Measurements from ENCODE around the gene SEM1. TPM values are rescaled to one million over a fixed set of nuclear protein-coding genes. Genes with fewer than 3 reads are reported as not detected.

The SEM1 gene
- total RNA-seq, 1 donor from 2014 or later = 73.5 TPM

DNA sequence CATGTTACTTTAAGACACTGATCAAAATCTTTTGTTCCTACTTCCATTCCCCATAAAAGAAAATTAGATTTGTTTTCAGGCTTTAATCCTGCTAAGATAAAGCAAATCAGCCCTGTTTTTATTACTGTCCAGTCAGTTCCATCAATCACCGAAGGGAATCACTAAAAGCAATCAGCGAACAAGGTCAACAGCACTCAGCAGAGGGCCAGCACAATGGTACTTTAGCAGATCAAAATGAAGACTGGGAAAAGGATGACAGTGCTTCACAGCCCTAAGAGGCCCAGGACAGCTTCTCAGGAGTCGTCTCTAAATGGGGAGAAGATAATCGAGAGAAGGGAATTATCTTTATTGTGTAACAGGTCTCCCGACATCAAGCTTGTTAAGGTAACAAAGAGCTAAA is 32.7 kb downstream of the SEM1 start:
- no peak for DNase-seq (ENCODE audit: low spot score in 2 of 2, unreplicated experiment in 2 of 2)
- Mint-ChIP-seq H3K4me1 (peaks cover 10% of the 10 kb centered on the region), H3K27me3 (ENCODE audit: low read depth) (no peaks in the 10 kb centered on the region), H3K4me3 (no peak overlapping the region), H3K9me3 (peaks cover 12% of the 10 kb centered on the region), H3K27ac (no peak overlapping the region), H3K36me3 (peaks cover 14% of the 10 kb centered on the region)
- TF ChIP-seq, protein P1, sequence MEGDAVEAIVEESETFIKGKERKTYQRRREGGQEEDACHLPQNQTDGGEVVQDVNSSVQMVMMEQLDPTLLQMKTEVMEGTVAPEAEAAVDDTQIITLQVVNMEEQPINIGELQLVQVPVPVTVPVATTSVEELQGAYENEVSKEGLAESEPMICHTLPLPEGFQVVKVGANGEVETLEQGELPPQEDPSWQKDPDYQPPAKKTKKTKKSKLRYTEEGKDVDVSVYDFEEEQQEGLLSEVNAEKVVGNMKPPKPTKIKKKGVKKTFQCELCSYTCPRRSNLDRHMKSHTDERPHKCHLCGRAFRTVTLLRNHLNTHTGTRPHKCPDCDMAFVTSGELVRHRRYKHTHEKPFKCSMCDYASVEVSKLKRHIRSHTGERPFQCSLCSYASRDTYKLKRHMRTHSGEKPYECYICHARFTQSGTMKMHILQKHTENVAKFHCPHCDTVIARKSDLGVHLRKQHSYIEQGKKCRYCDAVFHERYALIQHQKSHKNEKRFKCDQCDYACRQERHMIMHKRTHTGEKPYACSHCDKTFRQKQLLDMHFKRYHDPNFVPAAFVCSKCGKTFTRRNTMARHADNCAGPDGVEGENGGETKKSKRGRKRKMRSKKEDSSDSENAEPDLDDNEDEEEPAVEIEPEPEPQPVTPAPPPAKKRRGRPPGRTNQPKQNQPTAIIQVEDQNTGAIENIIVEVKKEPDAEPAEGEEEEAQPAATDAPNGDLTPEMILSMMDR (IDR thresholded peaks at IDR 0.05; ENCODE audit: unreplicated experiment) = no peak

DNA sequence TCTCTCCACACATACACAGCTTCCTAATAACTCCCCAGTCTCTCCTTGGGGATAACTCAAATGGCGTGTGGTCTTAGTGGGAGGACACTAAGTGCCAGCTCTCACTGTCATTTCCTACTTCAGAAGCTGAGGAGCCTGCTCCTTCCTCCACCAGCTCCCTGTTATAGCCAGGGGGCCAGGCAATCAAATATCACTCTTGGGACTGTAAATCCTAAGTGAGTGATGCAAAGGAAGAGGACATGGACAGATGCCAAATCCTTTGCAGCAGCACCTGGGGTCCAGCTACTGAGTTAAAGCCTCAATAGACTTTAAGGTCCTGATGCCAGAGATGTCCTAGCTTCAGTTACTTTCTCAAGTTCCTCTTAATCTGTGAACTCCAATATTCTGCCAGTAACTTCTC is 34.1 kb downstream of the SEM1 start:
- no peak overlapping the region for H3K27ac Mint-ChIP-seq
- TF ChIP-seq, protein P1 (IDR thresholded peaks at IDR 0.05; ENCODE audit: unreplicated experiment) = no peak
- no peaks in the 10 kb centered on the region for H3K27me3 Mint-ChIP-seq (ENCODE audit: low read depth)
- no peak overlapping the region for H3K4me3 Mint-ChIP-seq
- H3K36me3 Mint-ChIP-seq = peaks cover under 1% of the 10 kb centered on the region
- H3K9me3 Mint-ChIP-seq = peaks cover under 1% of the 10 kb centered on the region
- peaks cover 17% of the 10 kb centered on the region for H3K4me1 Mint-ChIP-seq
- DNase-seq (ENCODE audit: low spot score in 2 of 2, unreplicated experiment in 2 of 2) = no peak

DNA sequence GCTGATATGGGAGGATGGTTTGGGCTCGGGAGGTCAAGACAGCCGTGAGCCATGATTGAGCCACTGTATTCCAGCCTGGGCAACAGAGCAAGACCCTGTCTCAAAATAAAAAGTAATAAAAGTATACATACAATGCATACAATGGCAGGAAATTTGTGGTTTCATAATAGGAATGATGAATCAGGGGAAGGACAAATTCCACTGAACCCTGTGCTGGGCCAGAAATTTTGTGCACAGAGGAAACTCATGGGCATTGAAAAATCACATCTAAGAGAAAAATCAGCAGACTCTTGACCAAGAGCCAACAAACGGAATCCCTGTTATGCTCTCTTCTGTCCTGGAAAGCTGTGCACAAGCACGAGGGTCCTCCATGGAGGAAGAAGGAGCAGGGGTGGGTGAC is 35.1 kb downstream of the SEM1 start:
- peaks cover 22% of the 10 kb centered on the region for H3K4me1 Mint-ChIP-seq
- TF ChIP-seq, protein P1 (IDR thresholded peaks at IDR 0.05; ENCODE audit: unreplicated experiment) = no peak
- no peak overlapping the region for H3K27ac Mint-ChIP-seq
- H3K27me3 Mint-ChIP-seq (ENCODE audit: low read depth) = no peaks in the 10 kb centered on the region
- no peak overlapping the region for H3K4me3 Mint-ChIP-seq
- H3K36me3 Mint-ChIP-seq = no peaks in the 10 kb centered on the region
- H3K9me3 Mint-ChIP-seq = no peaks in the 10 kb centered on the region
- DNase-seq (ENCODE audit: low spot score in 2 of 2, unreplicated experiment in 2 of 2) = no peak

DNA sequence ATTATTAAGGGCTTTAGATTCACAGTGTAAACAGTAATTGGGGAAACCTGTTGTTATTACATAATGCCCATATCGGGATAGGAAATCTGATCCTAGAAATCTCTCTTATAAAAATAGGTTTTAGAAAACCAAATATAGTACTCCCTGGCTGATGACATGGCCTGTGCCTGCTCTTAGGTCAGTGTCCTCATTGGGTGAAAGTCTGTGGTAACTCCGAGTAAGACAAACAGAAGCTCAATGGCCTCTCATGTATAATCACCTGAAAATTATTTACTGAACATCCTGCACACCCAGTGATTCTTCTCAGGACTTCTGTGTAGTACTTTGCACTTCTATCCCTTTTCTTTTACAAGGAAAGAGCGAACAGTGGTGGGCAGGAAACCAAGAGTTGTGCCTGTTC is 37.8 kb downstream of the SEM1 start:
- Mint-ChIP-seq H3K4me3 (no peak overlapping the region), H3K4me1 (peaks cover 24% of the 10 kb centered on the region), H3K27ac (no peak overlapping the region), H3K36me3 (peaks cover 4% of the 10 kb centered on the region), H3K9me3 (no peaks in the 10 kb centered on the region), H3K27me3 (ENCODE audit: low read depth) (no peaks in the 10 kb centered on the region)
- TF ChIP-seq, protein P1 (IDR thresholded peaks at IDR 0.05; ENCODE audit: unreplicated experiment) = no peak
- no peak for DNase-seq (ENCODE audit: low spot score in 2 of 2, unreplicated experiment in 2 of 2)

DNA sequence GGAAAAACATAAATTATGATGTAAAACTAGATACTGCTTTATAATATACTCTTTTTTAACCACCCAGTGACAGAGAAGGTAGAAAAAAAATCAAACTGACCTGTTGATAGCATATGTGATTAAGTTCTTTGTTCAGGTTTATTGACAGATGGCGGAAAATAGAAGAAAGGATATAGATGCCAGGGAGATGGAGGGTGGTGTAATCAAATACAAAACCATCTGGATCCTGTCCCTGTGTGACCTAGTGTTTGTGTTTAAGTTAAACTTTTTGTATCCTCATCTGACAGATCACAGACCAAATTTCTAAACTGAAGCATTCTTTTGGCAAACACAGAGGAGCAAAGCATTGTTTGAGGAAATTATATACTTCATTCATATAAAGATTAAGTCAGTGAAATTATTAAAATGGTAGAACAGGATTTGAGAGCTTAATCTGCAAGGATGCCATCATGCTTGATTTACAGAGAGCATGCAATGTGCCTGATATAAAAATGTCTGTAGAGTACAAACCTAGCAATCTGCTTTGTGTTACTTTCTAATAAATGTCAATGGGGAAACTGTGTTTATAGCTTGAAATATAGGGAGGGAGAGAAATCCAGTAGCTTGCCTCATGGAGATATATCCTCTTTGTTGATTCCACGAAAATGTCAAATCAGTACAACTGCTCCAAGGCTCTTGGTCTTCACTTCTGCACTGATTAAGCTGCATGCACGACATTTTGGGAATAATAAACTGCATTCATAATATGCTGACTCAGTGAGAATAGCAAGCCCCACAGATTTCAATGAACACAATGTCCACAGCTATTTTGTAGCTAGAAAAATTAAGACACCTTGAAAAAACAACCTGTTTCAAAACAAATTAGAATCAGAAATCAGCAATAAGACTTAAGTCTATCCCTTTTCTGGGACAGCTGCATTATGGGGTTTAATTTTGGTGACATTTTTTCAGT is 39.0 kb downstream of the SEM1 start:
- H3K4me3 Mint-ChIP-seq = no peak overlapping the region
- no peak for DNase-seq (ENCODE audit: low spot score in 2 of 2, unreplicated experiment in 2 of 2)
- TF ChIP-seq, protein P1 (IDR thresholded peaks at IDR 0.05; ENCODE audit: unreplicated experiment) = no peak
- no peaks in the 10 kb centered on the region for H3K9me3 Mint-ChIP-seq
- H3K4me1 Mint-ChIP-seq = peaks cover 18% of the 10 kb centered on the region
- H3K27me3 Mint-ChIP-seq (ENCODE audit: low read depth) = no peaks in the 10 kb centered on the region
- peak overlapping the region; percentile 62 for H3K27ac Mint-ChIP-seq
- peaks cover 9% of the 10 kb centered on the region for H3K36me3 Mint-ChIP-seq
